AG09309 (cell line): ENCODE results near the gene GBF1.

Experiments used
- DNase-seq: peaks from one replicate; pipeline ENCODE4 v3.0.0-alpha.2; 2010; ENCODE audit warnings: low read depth
- H3K4me3 ChIP-seq: 2 replicates; pipeline ENCODE4 v1.5.1; 2011; ENCODE audit warnings: mild to moderate bottlenecking, low read depth, low read length, moderate library complexity; ENCODE audit not compliant: control insufficient read depth
- CTCF ChIP-seq: IDR thresholded peaks from 2 replicates; pipeline ENCODE4 v1.5.1; 2011; ENCODE audit warnings: mild to moderate bottlenecking, low read depth, low read length, inconsistent platforms; ENCODE audit not compliant: insufficient read depth, control insufficient read depth; ENCODE audit errors: missing control alignments

The GBF1 gene

GRCh38 chr10:102403115-102403514, 157.8 kb downstream of the GBF1 start:
- no peak overlapping the region for H3K4me3 ChIP-seq
- DNase-seq, result no peak
- no peak for TF ChIP-seq CTCF

GRCh38 chr10:102404361-102405107, 159.2 kb downstream of the GBF1 start:
- no peak for DNase-seq
- H3K4me3 ChIP-seq, result no peak overlapping the region
- no peak for TF ChIP-seq CTCF

- DNase-seq, result no peak
- no peak for TF ChIP-seq CTCF
- H3K4me3 ChIP-seq, result no peak overlapping the region
Observed at GRCh38 chr10:102405108-102405571, 159.8 kb downstream of the GBF1 start.

- DNase-seq, result no peak
- no peak overlapping the region for H3K4me3 ChIP-seq
- no peak for TF ChIP-seq CTCF
Observed at GRCh38 chr10:102405632-102406031, 160.3 kb downstream of the GBF1 start.

GRCh38 chr10:102406815-102407214, 161.5 kb downstream of the GBF1 start:
- no peak for DNase-seq
- H3K4me3 ChIP-seq, result no peak overlapping the region
- no peak for TF ChIP-seq CTCF

GRCh38 chr10:102407425-102408130, 162.2 kb downstream of the GBF1 start:
- DNase-seq, result no peak
- H3K4me3 ChIP-seq, result no peak overlapping the region
- TF ChIP-seq CTCF, result no peak
